Lower lobe of right lung (tissue), 2 donors: ENCODE data around the gene ASPDH. TPM values are rescaled to one million over a fixed set of nuclear protein-coding genes. Genes with fewer than 3 reads are reported as not detected.

ENCODE experiments used
- ATAC-seq, 2 donors: fragments of 200-7000 bp; cut with Tn5 transposase; one replicate each; pipeline ENCODE4 v1.9.1; 2020 to 2022; ENCODE audit warnings: mild to moderate bottlenecking in 2 of 2, moderate library complexity in 2 of 2
- DNase-seq: peaks from one replicate; pipeline ENCODE4 v3.0.0-alpha.2; 2020
- H3K27ac ChIP-seq: fragments of 200-600 bp; one replicate; pipeline ENCODE4 v1.8.0; 2022
- H3K27me3 ChIP-seq: fragments of 200-600 bp; one replicate; pipeline ENCODE4 v1.8.0; 2022; ENCODE audit warnings: low read depth
- H3K36me3 ChIP-seq: fragments of 200-600 bp; one replicate; pipeline ENCODE4 v1.8.0; 2022; ENCODE audit warnings: mild to moderate bottlenecking
- H3K4me1 ChIP-seq: fragments of 200-600 bp; one replicate; pipeline ENCODE4 v1.8.0; 2022
- H3K4me3 ChIP-seq: fragments of 200-600 bp; one replicate; pipeline ENCODE4 v1.8.0; 2022; ENCODE audit warnings: mild to moderate bottlenecking
- H3K9me3 ChIP-seq: fragments of 200-600 bp; one replicate; pipeline ENCODE4 v1.8.0; 2022
- CTCF ChIP-seq: fragments of 200-600 bp; IDR thresholded peaks from one replicate; pipeline ENCODE4 v1.8.0; 2022; ENCODE audit warnings: antibody characterized with exemption, mild to moderate bottlenecking
- intact Hi-C: fragments of 100-400 bp; cut with DNase I; formaldehyde crosslinking; loops from one replicate; pipeline ENCODE4 v1.11.0; 2022
- total RNA-seq: library from RNA; stranded (reverse); fragmentation: NEBNext Ultra II Directional; extraction: Animal tissue kit (Norgen Biotek cat#: 25700); gene quantifications from one replicate; pipeline ENCODE4 v1.2.1, GENCODE V29; 2021
- donor health status: DM: no; HTN: yes; CAD: no; lungs with severe emphysema.

Gene ASPDH
- total RNA-seq, 1 donor from 2014 or later, result not detected

DNA sequence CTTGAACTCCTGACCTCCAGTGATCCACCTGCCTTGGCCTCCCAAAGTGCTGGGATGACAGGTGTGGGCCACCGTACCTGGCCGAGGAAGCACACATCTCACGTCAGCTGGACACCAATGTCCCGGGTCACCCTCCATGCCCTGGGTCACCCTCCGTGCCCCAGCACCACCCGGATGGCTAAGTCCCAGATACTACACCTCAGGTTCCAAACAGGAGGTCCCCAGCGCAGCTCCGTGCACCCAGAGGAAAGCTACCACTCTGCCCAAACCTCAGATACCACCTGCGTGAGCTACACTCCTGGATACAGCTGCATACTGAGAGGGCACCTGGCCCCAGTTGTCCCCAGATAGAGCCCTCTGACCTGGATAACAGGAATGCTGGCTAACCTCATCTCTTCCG is 40.5 kb upstream of the ASPDH start:
- no peaks in the 10 kb centered on the region for H3K36me3 ChIP-seq
- TF ChIP-seq CTCF, result no peak
- H3K27me3 ChIP-seq, result peaks cover 62% of the 10 kb centered on the region
- DNase-seq, result no peak
- H3K27ac ChIP-seq, result no peak overlapping the region
- intact Hi-C loops, result no loop called here
- ATAC-seq, result no peak
- peaks cover 6% of the 10 kb centered on the region for H3K4me1 ChIP-seq
- no peak overlapping the region for H3K4me3 ChIP-seq
- H3K9me3 ChIP-seq, result no peaks in the 10 kb centered on the region

DNA sequence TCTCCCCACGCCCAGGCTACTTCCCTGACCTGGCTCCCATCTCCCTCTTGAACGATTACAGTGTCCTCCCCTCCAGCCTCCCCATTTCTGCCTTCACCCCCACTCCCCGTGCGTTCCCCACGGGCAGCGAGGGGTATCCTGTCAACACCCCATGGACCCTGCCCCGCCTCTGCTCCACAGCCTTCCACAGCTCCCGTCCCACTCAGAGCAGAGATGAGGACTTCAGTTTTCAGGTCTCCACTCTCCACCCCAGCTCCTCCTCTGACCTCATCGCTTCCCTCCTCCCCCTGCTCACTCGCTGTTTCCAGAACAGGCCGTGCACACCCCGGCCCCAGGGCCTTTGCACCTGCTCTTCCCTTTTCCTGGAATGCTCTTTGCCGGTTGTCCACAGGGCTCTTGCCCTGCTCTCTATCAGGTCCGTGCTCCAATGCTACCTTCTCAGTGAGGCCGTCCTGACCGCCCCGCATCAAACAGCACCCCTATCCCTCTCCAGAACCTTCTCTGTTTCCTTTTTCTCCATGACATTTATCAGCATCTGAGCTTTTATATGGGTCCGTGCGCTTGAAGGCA is 39.5 kb upstream of the ASPDH start:
- Histone ChIP-seq H3K9me3 (no peaks in the 10 kb centered on the region), H3K36me3 (no peaks in the 10 kb centered on the region), H3K27me3 (peaks cover 56% of the 10 kb centered on the region), H3K4me1 (peaks cover 6% of the 10 kb centered on the region), H3K27ac (no peak overlapping the region), H3K4me3 (no peak overlapping the region)
- no peak for ATAC-seq
- DNase-seq, result no peak
- TF ChIP-seq CTCF, result no peak
- intact Hi-C loops, result no loop called here

DNA sequence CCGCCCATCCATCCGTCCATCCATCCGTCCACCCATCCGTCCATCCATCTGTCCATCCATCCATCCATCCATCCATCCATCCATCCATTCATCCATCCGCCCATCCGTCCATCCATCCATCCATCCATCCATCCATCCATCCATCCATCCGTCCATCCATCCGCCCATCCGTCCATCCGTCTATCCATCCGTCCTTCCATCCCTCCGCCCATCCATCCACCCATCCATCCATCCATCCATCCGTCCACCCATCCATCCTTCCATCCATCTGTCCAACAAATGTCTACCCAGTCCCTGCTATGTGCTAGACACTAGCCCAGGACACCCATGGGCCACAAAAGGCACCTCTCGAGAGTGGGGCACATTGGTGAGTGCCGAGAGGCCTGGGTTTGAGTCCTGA is 38.8 kb upstream of the ASPDH start:
- no peaks in the 10 kb centered on the region for H3K36me3 ChIP-seq
- H3K9me3 ChIP-seq, result no peaks in the 10 kb centered on the region
- H3K4me1 ChIP-seq, result peaks cover 6% of the 10 kb centered on the region
- intact Hi-C loops, result no loop called here
- no peak for TF ChIP-seq CTCF
- no peak overlapping the region for H3K4me3 ChIP-seq
- no peak overlapping the region for H3K27ac ChIP-seq
- H3K27me3 ChIP-seq, result peaks cover 54% of the 10 kb centered on the region
- ATAC-seq, result no peak
- DNase-seq, result no peak

GRCh38 chr19:50551715-50552187 is 38.0 kb upstream of the ASPDH start:
- intact Hi-C loops, result no loop called here
- no peak overlapping the region for H3K27ac ChIP-seq

GRCh38 chr19:50551034-50551714 is 37.5 kb upstream of the ASPDH start:
- Histone ChIP-seq H3K9me3 (no peaks in the 10 kb centered on the region), H3K4me3 (peak overlapping the region; percentile 27), H3K27me3 (peaks cover 54% of the 10 kb centered on the region), H3K27ac (no peak overlapping the region), H3K36me3 (no peaks in the 10 kb centered on the region), H3K4me1 (no peaks in the 10 kb centered on the region)
- no peak for ATAC-seq
- DNase-seq, result no peak
- intact Hi-C loops, result no loop called here
- no peak for TF ChIP-seq CTCF

More at GRCh38 chr19:50551715-50552187, 38.0 kb upstream of the ASPDH start:
- Histone ChIP-seq H3K36me3 (no peaks in the 10 kb centered on the region), H3K27me3 (peaks cover 52% of the 10 kb centered on the region), H3K4me3 (no peak overlapping the region), H3K4me1 (peaks cover 4% of the 10 kb centered on the region), H3K9me3 (no peaks in the 10 kb centered on the region)
- no peak for TF ChIP-seq CTCF
- no peak for DNase-seq
- ATAC-seq, result no peak
